GM12891 (cell line): Measurements from ENCODE around the gene IQCN.

ENCODE experiments used
- POLR2AphosphoS5 ChIP-seq: IDR thresholded peaks from 2 replicates; pipeline ENCODE4 v1.6.1; 2011; ENCODE audit warnings: low read depth, low read length, control low read depth
- SPI1 ChIP-seq: IDR thresholded peaks from 2 replicates; pipeline ENCODE4 v1.6.1; 2011; ENCODE audit warnings: low read depth, low read length, control low read depth

GRCh38 chr19:18264971-18265540 lies 9.2 kb downstream of the IQCN start:
- no peak for TF ChIP-seq SPI1
- TF ChIP-seq POLR2AphosphoS5: no peak
